OCI-LY7 (cell line): ENCODE measurements around the gene GLCCI1. TPM values are rescaled to one million over a fixed set of nuclear protein-coding genes. Genes with fewer than 3 reads are reported as not detected.

Experiments
- BruUV-seq: library from RNA; stranded (reverse); fragments of 400-500 nt; replicated peaks from 2 replicates; lab custom pipeline; 2021; lab: Mats Ljungman, UMichigan
- CTCF ChIA-PET: fragments of 300-600 bp; sonication (Branson Sonifier 250); formaldehyde crosslinking; loops from one replicate; lab custom pipeline; 2022; ENCODE audit warnings: antibody characterized with exemption; ENCODE audit not compliant: unreplicated experiment; lab: Charles Lee
- POLR2A ChIA-PET: fragments of 300-600 bp; sonication (Branson Sonifier 250); formaldehyde crosslinking; loops from one replicate; lab custom pipeline; 2022; ENCODE audit warnings: antibody characterized with exemption; lab: Charles Lee
- DNase-seq: peaks from one replicate; pipeline ENCODE4 v3.0.0-alpha.2; 2015; ENCODE audit warnings: low spot score
- H2AFZ ChIP-seq: fragments of 200-600 bp; sonication (generic), shearing (Covaris generic); 2 replicates; pipeline ENCODE4 v1.6.1; 2014; ENCODE audit warnings: mild to moderate bottlenecking, antibody characterized with exemption, low read length, moderate library complexity
- H3K27ac ChIP-seq: fragments of 200-600 bp; sonication (generic); 2 replicates; pipeline ENCODE4 v1.5.1; 2014; ENCODE audit warnings: mixed run types, low read depth, mild to moderate bottlenecking, moderate library complexity, low read length, inconsistent platforms; ENCODE audit not compliant: poor library complexity, severe bottlenecking
- H3K36me3 ChIP-seq: fragments of 200-600 bp; sonication (generic); 2 replicates; pipeline ENCODE4 v1.6.1; 2014; ENCODE audit warnings: mild to moderate bottlenecking, antibody characterized with exemption, low read length, moderate library complexity, mixed read lengths; ENCODE audit not compliant: insufficient read depth
- H3K4me1 ChIP-seq: fragments of 200-600 bp; sonication (generic); 2 replicates; pipeline ENCODE4 v1.5.1; 2014; ENCODE audit warnings: mild to moderate bottlenecking, low read length; ENCODE audit not compliant: insufficient read depth, poor library complexity, severe bottlenecking
- H3K4me2 ChIP-seq: fragments of 200-600 bp; sonication (generic); 2 replicates; pipeline ENCODE4 v1.6.1; 2014; ENCODE audit warnings: mild to moderate bottlenecking, low read length
- H3K4me3 ChIP-seq: fragments of 200-600 bp; sonication (generic); 2 replicates; pipeline ENCODE4 v1.5.1; 2014; ENCODE audit warnings: mild to moderate bottlenecking, low read depth, low read length; ENCODE audit not compliant: poor library complexity, severe bottlenecking
- H3K79me2 ChIP-seq: fragments of 200-600 bp; sonication (generic); 2 replicates; pipeline ENCODE4 v1.6.1; 2016; ENCODE audit warnings: low read depth, mild to moderate bottlenecking, low read length, moderate library complexity, mixed read lengths; ENCODE audit not compliant: insufficient read depth
- H3K9me2 ChIP-seq: fragments of 200-600 bp; sonication (generic); 2 replicates; pipeline ENCODE4 v1.6.1; 2016; ENCODE audit warnings: mild to moderate bottlenecking, low read length, mixed read lengths; ENCODE audit not compliant: insufficient read depth
- H3K9me3 ChIP-seq: fragments of 200-600 bp; sonication (generic); 2 replicates; pipeline ENCODE4 v1.6.1; 2014; ENCODE audit warnings: mild to moderate bottlenecking, mixed run types, low read length, mixed read lengths
- H4K20me1 ChIP-seq: fragments of 200-600 bp; sonication (generic); 2 replicates; pipeline ENCODE4 v1.6.1; 2014; ENCODE audit warnings: mild to moderate bottlenecking, antibody characterized with exemption, low read length, moderate library complexity, mixed read lengths; ENCODE audit not compliant: insufficient read depth
- CTCF ChIP-seq: fragments of 200-600 bp; sonication (generic); conservative IDR thresholded peaks from 2 replicates; pipeline ENCODE4 v1.5.1; 2014; ENCODE audit warnings: mild to moderate bottlenecking, antibody characterized with exemption, low read length, moderate library complexity, mixed read lengths
- EZH2phosphoT487 ChIP-seq: fragments of 200-600 bp; sonication (generic); IDR thresholded peaks from 2 replicates; pipeline ENCODE4 v1.6.1; 2018; ENCODE audit warnings: low read depth, borderline replicate concordance, mild to moderate bottlenecking, mixed run types, antibody characterized with exemption, low read length, moderate library complexity, mixed read lengths
- intact Hi-C: fragments of 100-400 bp; cut with micrococcal nuclease; formaldehyde crosslinking; loops from one replicate; pipeline ENCODE4 v1.10.0; 2022; ENCODE audit not compliant: unreplicated experiment
- total RNA-seq, 2 experiments: library from RNA; depleted of rRNA in 1 of 2; stranded (reverse); fragments of >200 nt in 1 of 2; shearing (Covaris generic) in 1 of 2; gene quantifications; 2 replicates each; pipeline ENCODE4 v1.2.3, GENCODE V29; 2014 to 2022

GLCCI1 gene
- total RNA-seq, 2 experiments from 2014 or later: 21.3 to 85.6 TPM

DNA sequence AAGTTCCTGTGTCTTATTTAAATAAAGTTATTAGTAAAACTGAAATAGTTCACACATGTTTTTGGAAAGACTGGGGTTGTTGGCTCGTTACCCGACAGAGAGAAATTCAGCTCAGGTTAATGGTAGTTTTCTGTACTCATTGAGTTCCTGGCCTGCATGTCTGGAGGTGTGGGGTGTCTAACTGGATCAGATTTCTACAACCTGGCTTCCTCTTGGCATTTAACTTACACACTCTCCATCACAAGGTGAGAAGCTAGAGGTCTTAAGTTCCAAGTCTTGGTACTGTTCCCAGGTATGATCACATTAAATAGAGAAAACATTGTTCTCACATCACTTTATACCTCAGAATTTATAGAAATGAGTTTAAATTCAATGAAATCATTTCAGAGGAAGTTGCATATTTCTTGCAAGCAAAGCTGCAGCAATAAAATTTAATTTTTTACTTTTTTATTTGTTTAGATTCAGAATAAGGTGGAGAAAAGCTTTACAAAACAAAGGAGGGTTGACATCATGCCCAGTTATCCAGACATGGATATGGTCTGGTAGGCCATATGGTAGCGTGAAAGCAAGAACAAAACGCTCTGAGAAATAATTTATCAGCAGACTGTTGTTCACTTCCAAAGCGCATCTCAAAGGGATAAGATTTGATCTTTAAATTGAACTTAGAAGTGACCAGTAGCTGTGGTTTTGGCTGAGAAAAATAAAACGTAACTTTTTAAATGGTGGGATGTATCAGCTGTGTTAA is 120.6 kb downstream of the GLCCI1 start:
- no peaks in the 10 kb centered on the region for H4K20me1 ChIP-seq
- intact Hi-C loops: no loop called here
- no peaks in the 10 kb centered on the region for H3K79me2 ChIP-seq
- no peaks in the 10 kb centered on the region for H3K4me1 ChIP-seq
- CTCF ChIA-PET: no interaction called here
- POLR2A ChIA-PET: interaction anchor here (0.5 to 1.7 kb wide), 5 partner anchors 15 to 827 kb away, joined by 3 to 7 read pairs (median 3); no protein-coding TSS in a partner anchor
- BruUV-seq: no TSS peak
- H3K36me3 ChIP-seq: peaks cover 34% of the 10 kb centered on the region
- no peak overlapping the region for H3K4me3 ChIP-seq
- H3K9me2 ChIP-seq: no peaks in the 10 kb centered on the region
- DNase-seq: no peak
- H3K9me3 ChIP-seq: no peaks in the 10 kb centered on the region
- no peak overlapping the region for H3K4me2 ChIP-seq
- no peak for TF ChIP-seq EZH2phosphoT487
- TF ChIP-seq CTCF: no peak
- H2AFZ ChIP-seq: no peak overlapping the region
- H3K27ac ChIP-seq: no peak overlapping the region

- Histone ChIP-seq H2AFZ (no peak overlapping the region), H3K36me3 (peaks cover 8% of the 10 kb centered on the region), H3K27ac (no peak overlapping the region), H3K9me2 (no peaks in the 10 kb centered on the region), H3K4me3 (no peak overlapping the region), H3K79me2 (no peaks in the 10 kb centered on the region), H3K4me2 (no peak overlapping the region), H3K9me3 (no peaks in the 10 kb centered on the region), H3K4me1 (no peaks in the 10 kb centered on the region), H4K20me1 (no peaks in the 10 kb centered on the region)
- no peak for TF ChIP-seq EZH2phosphoT487
- TF ChIP-seq CTCF: no peak
- POLR2A ChIA-PET: no interaction called here
- no TSS peak for BruUV-seq
- no peak for DNase-seq
- CTCF ChIA-PET: no interaction called here
- intact Hi-C loops: loop anchor here (5.0 kb wide), 1 partner anchor 125 kb away; no protein-coding TSS in a partner anchor
These were observed 123.5 kb downstream of the GLCCI1 start for GRCh38 chr7:8092140-8092539.
